HG03108 (cell line): ENCODE results near the gene SLC39A3.
A peak's percentile ranks its signal among the peaks of the same experiment; 100 is the strongest.

Experiments
- ATAC-seq: cut with Tn5 transposase; IDR thresholded peaks from one replicate; pipeline ENCODE4 v1.9.1; 2021; ENCODE audit warnings: moderate library complexity; ENCODE audit not compliant: unreplicated experiment

SLC39A3 gene

DNA sequence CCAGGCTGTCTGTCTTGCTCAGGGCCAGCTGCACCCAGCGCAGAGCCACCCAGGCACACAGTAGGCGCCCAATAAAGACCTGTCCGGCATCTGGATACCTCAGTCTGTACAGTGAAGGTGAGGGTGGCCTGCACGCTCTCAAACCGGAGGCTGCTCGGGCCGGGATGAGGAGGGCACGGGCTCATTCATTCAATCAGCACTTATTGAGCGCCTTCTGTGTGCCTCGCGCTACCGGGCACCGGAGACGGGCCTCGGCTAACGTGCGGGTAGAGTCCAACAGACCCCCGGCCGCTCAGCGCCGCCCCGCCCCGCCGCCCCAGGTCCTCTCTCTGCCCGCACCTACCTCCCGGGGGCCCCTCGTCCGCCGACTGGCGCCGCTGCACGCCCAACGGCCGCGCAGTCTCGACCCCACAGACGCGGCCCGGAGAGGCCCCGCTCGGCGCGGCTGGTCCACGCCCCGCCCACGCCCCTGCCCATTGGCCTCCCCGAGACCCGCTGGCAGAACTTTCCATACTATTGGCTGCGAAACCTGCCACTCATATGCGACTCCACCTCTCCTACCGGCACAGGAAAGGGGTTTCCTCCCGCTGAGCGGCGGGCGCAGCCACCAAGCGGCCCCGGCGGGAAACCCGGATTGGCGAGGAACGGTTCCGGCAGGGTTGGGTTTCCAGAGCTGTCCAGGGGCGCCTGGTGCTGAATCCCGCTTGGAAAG, at the start of gene SLC39A3:
Gene SLC39A3 (minus strand): TSS at position 416 of the 712 bp plus-strand sequence. CDS start 2,760 bp downstream, outside the sequence.
- ATAC-seq = peak; percentile 98

GRCh38 chr19:2788237-2788636, 48.4 kb upstream of the SLC39A3 start:
- no peak for ATAC-seq

DNA sequence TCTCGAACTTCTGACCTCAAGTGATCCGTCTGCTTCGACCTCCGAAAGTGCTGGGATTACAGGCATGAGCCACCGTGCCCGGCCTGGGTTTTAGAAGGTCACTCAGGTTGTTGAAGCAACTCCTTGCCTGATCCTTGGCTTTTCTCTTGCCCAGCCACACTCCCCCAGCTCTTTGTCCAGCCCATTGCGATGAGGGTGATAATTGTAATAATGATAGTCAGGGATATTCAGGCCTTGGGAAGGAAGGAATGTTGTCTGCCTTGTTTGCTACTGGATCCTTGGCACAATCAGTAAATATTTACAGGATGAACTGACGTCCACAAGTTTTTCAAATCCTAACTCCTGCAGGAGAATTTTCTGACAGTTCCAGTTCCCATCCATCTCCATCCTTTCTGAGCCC, 47.3 kb upstream of the SLC39A3 start:
- no peak for ATAC-seq

DNA sequence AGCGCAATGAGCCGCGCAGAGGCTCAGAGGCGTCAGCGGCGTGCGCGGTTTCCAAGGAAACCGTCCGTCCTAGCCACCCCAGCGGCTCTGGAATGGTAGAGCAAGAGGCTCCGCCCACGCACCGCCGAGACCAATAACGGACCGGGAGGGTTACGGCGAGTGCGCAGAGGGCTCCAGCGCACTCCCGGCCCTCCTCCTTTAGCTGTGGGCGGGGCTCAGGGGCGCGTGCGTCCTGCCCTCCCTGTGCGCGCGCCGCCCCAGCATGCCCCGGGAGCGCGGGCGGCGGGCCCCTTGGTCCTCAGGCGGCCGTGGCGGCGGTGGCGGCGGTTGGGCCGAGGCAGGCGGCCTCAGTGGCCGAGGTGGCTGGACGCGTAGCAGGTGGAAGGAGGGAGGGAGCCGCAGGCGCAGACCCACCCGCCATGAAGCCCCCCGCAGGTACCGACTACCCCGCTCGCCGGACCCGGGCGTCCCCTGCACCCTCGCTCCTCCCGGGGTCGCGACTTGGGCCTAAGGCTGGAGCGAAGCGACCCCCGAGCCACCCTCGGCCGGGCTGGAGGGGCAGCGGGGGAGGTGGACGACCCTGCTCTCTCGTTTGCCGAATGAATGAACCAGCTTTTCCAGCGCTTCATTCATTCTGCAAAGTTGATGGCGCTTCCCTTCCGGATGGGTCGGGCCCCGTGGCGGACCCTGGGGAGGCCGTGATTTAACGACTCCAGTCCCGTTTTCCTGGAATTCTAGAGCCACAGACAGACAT, 45.6 kb upstream of the SLC39A3 start, which contains the start of gene THOP1:
Gene THOP1 (plus strand): TSS at position 260 of the 754 bp plus-strand sequence. CDS start 160 bp downstream, at position 420.
- peak; percentile 62 for ATAC-seq

- no peak for ATAC-seq
Measured at GRCh38 chr19:2783781-2784145, 43.9 kb upstream of the SLC39A3 start.

- peak; percentile 69 for ATAC-seq
Measured at GRCh38 chr19:2782936-2783780, 43.3 kb upstream of the SLC39A3 start, which contains the start of gene SGTA. Gene SGTA, minus strand, starts transcription at chr19:2783273. Its CDS starts 14,205 bp downstream, at chr19:2769068.

- ATAC-seq = no peak
Measured at GRCh38 chr19:2782329-2782935, 42.6 kb upstream of the SLC39A3 start.

- no peak for ATAC-seq
Measured at GRCh38 chr19:2780284-2780683, 40.5 kb upstream of the SLC39A3 start.

DNA sequence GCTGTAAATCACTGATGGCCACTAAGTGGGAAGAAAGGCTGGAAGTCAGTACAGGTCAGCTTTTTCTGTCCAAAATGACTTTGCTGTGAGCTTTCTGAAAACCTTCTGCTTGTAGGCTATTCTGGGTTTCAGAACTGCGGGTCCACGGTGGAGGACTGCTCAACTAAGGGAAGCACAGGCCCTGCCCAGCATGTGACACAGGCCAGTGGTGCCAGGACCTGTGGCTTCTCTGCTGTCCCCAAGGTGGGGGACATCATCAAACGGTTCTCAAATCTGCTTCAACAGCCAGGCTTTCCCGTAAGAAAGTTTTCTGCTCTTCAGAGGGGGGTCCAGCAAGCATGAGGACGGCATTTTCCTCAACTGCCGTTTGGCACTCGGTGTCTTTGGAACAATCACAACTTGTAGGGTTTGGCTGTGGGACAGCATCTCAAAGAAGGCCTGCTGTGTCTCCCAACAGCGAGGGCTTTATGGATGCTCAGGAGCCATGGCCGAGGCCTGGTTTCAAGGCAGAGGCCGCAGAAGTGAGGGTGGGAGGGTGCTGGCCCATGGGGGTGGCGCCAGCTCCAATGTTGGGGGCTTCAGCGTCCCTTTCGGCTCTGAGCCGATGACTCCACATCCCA, 39.4 kb upstream of the SLC39A3 start:
- no peak for ATAC-seq

DNA sequence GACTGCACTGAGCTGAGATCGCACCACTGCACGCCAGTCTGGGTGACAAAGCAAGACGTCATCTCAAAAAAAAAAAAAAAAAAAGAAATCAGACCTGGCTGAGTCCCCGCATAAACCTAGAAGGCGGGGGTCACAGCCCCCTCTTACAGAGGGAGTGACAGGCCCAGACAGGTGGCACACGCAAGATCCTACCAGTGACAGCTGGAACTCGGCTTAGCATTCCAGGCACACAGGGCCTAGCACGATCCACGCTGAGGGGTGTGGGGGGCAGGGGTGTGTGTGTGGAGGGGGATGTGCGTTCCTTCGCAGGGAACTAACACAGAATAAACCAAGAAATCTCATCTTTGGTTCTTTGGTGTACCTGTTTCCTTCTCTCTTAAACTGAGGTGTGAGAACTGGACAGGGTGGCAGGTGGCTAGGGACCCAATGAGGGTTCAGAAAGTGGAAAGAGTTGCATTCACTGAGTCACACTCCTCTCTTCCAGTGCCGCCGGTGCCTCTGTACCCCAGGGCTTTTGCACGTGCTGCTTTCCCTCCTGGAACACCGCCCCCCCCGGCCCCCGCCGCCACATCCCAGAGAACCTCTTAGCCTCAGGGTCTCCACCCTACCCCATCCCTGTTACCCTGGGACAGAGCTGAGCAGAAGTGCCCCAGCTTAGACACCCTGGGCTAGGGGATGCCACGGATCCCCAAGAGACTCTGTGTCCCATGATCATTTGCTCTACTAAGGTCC, 38.3 kb upstream of the SLC39A3 start:
- ATAC-seq = no peak

GRCh38 chr19:2775556-2776430, 36.0 kb upstream of the SLC39A3 start:
- ATAC-seq = no peak

DNA sequence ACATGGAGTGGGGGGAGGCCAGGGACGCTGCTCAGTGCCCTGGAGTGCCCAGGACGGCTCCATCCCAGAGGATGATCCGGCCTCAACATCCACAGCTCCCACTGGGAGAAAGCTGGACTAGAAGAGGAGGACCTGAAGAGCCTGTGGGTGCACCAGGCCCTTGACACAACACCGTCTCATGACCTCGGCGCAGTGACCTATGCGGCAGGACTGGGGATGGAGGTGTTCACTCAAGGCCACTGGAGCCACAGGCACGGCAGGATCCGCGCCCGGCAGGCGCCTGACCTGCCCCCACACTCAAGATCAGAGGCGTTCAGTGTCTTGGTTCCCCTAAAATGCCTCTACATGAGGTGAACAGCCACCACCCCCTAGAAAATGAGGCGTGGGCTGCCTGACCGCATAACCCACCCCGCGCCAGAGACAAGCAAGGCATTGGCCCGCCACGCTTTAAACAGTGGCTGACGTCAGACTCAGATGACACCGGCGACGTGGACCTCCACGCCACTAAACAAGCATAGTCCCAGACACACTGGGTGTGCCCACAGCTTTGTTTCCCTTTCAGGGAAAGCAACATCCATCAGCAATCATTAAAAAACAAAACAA, 35.2 kb upstream of the SLC39A3 start:
- ATAC-seq = no peak

DNA sequence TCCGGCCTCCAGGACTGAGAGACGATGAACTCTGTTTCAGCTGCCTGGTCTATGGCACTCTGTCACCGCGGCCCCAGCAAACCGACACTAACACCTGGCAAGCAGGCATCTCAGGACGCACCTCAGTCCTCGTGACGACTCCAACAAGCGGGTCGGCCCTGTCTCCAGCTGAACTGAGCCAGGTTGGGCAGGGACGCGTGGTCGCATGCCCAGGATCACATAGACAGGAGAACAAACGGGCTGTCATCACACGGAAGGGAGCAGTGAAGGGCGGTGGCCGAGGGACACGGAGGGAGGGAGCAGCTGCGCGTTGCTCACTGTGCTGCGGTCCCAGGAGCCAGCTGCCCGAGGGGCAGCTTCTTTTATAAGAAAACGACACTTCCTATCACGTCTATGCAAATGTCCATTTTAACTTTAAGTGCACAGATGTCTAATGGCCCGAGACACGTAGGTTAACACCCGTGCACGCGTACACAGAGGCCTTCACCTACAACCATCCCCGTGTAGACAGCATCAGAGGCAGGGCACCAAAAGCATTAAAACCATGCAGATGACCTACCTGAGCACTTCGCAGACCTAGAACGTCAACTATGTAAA, 34.4 kb upstream of the SLC39A3 start:
- ATAC-seq = no peak

- ATAC-seq = no peak
Measured at GRCh38 chr19:2771786-2772674, 32.2 kb upstream of the SLC39A3 start.

- no peak for ATAC-seq
Measured at GRCh38 chr19:2770055-2771013, 30.5 kb upstream of the SLC39A3 start.

DNA sequence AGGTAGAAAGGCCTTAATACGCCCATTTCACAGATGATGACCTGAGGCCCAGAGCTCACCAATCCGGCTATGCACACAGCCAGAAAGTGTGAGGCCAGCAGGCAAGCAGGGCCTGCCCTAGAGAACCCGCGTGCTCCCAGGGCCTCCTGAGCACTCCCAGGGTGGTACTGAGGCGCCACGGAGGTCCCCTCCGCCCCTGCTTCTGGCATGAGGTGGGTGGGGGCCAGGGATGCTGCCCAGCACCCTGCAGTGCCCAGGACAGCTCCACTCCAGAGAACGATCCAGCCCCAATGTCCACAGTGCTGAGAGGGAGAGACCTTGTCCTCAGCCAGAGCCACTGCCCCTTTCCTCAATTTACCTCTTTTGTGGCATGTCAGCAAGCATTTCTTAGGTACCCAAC, 29.4 kb upstream of the SLC39A3 start:
- no peak for ATAC-seq
